RWPE2 (cell line): ENCODE data around the gene SLC37A4.
A peak's percentile ranks its signal among the peaks of the same experiment; 100 is the strongest.
"Not testable (repeated sequence)": the region's sequence is repeated elsewhere in the genome, so short reads cannot be mapped to it uniquely, and the experiment has no call there.

Experiments used
- ATAC-seq: fragments of 200-7000 bp; cut with Tn5 transposase; 3 replicates; pipeline ENCODE4 v1.9.1; 2021; ENCODE audit warnings: low read depth
- DNase-seq: peaks from one replicate; pipeline ENCODE4 v3.0.0-alpha.2; 2020; ENCODE audit warnings: low spot score
- H3K27ac ChIP-seq: fragments of 450-650 bp; 2 replicates; pipeline ENCODE4 v1.5.1; 2017; ENCODE audit warnings: mild to moderate bottlenecking; ENCODE audit not compliant: poor library complexity, severe bottlenecking
- H3K27me3 ChIP-seq: fragments of 250-450 bp; sonication (Bioruptor Pico); 2 replicates; pipeline ENCODE4 v1.5.1; 2021; ENCODE audit warnings: mild to moderate bottlenecking, moderate library complexity; ENCODE audit not compliant: insufficient read depth, poor library complexity, severe bottlenecking
- H3K36me3 ChIP-seq: fragments of 250-450 bp; sonication (Bioruptor Pico); 2 replicates; pipeline ENCODE4 v1.5.1; 2020; ENCODE audit warnings: low read depth, mild to moderate bottlenecking, moderate library complexity
- H3K4me1 ChIP-seq: fragments of 250-450 bp; sonication (Bioruptor Pico); 2 replicates; pipeline ENCODE4 v1.5.1; 2021; ENCODE audit warnings: mild to moderate bottlenecking, moderate library complexity; ENCODE audit not compliant: insufficient read depth, poor library complexity, severe bottlenecking
- H3K4me3 ChIP-seq: fragments of 250-450 bp; sonication (Bioruptor Pico); 2 replicates; pipeline ENCODE4 v1.5.1; 2021; ENCODE audit warnings: mild to moderate bottlenecking, moderate library complexity; ENCODE audit not compliant: severe bottlenecking
- H3K9me3 ChIP-seq: fragments of 250-450 bp; sonication (Bioruptor Pico); 2 replicates; pipeline ENCODE4 v1.5.1; 2021; ENCODE audit warnings: mild to moderate bottlenecking, moderate library complexity; ENCODE audit not compliant: severe bottlenecking
- TF ChIP-seq, protein P1 (sequence below): fragments of 450-650 bp; IDR thresholded peaks from one replicate; pipeline ENCODE4 v1.5.1; 2017; ENCODE audit warnings: mild to moderate bottlenecking, moderate library complexity; ENCODE audit not compliant: poor library complexity, severe bottlenecking

The SLC37A4 gene

DNA sequence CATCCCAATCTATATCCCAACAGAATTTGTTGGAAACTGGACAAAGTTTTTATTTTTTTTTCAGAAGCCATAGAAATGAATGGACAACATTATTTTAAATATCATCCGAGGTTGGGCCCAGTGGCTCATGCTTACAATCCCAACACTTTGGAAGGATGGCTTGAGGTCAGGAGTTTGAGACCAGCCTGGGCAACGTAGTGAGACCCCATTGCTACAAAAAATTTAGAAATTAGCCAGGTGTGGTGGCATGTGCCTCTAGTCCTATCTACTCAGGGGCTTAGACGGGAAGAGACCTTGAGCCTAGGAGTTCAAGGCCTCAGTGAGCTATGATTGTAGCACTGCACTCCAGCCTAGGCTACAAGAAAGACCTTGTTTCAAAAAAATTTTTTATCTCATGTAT is 4.1 kb upstream of the SLC37A4 start:
- no peak for ATAC-seq
- H3K4me1 ChIP-seq, result peaks cover 2% of the 10 kb centered on the region
- H3K27me3 ChIP-seq, result no peaks in the 10 kb centered on the region
- H3K4me3 ChIP-seq, result no peak overlapping the region
- no peaks in the 10 kb centered on the region for H3K9me3 ChIP-seq
- H3K27ac ChIP-seq, result no peak overlapping the region
- DNase-seq, result no peak
- H3K36me3 ChIP-seq, result no peaks in the 10 kb centered on the region
- TF ChIP-seq, protein P1, sequence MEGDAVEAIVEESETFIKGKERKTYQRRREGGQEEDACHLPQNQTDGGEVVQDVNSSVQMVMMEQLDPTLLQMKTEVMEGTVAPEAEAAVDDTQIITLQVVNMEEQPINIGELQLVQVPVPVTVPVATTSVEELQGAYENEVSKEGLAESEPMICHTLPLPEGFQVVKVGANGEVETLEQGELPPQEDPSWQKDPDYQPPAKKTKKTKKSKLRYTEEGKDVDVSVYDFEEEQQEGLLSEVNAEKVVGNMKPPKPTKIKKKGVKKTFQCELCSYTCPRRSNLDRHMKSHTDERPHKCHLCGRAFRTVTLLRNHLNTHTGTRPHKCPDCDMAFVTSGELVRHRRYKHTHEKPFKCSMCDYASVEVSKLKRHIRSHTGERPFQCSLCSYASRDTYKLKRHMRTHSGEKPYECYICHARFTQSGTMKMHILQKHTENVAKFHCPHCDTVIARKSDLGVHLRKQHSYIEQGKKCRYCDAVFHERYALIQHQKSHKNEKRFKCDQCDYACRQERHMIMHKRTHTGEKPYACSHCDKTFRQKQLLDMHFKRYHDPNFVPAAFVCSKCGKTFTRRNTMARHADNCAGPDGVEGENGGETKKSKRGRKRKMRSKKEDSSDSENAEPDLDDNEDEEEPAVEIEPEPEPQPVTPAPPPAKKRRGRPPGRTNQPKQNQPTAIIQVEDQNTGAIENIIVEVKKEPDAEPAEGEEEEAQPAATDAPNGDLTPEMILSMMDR, result no peak

DNA sequence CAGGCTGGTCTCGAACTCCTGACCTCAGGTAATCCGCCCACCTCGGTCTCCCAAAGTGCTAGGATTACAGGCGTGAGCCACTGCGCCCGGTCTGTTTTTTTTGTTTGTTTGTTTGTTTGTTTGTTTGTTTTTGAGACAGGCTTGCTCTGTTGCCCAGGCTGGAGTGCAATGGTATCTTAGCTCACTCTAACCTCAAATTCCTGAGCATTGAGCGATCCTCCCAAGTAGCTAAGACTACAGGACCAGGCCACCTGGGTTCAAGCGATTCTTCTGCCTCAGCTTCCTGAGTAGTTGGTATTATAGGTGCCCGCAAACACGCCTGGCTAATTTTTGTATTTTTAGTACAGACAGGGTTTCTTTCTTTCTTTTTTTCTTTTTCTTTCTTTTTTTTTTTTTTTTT is 2.7 kb upstream of the SLC37A4 start:
- H3K36me3 ChIP-seq, ATAC-seq, H3K27ac ChIP-seq, H3K27me3 ChIP-seq, DNase-seq, H3K4me1 ChIP-seq, H3K4me3 ChIP-seq, H3K9me3 ChIP-seq: not testable (repeated sequence)

DNA sequence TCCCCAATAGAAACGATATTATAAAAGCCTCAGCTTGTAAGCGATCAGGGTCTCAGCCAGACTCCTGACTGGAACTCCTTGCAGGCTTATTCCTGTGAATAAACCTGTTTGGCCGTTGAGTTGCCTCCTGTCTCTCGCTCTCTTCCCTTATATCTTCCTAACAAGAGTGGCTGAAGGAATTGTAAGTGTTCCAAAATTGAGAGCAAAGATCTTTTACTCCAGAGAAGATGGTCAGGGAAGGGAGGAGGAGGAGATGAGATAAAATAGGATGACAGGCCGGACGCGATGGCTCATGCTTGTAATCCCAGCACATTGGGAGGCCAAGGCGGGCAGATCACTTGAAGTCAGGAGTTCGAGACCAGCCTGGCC is 1.2 kb upstream of the SLC37A4 start:
- Histone ChIP-seq H3K9me3 (no peaks in the 10 kb centered on the region), H3K27me3 (no peaks in the 10 kb centered on the region), H3K27ac (no peak overlapping the region), H3K4me3 (no peak overlapping the region), H3K4me1 (peaks cover 8% of the 10 kb centered on the region), H3K36me3 (peaks cover 18% of the 10 kb centered on the region)
- ATAC-seq (no peak), DNase-seq (no peak)
- TF ChIP-seq, protein P1, result no peak

DNA sequence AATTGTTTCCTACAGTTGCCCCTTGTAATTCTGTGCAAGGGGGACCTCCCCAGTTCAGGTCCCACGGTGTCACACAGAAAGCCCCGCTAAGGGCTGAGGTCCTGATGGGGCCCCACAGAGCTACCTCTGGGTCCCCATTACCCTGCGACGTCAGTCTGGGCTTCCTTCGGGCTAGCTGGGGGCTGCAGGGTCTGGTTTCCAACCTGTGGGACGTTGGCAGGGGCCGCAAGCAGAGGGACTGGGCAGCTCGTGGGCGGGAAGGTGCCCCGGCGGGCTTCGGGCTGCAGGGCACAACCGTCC is 698 bp downstream of the SLC37A4 start:
- ATAC-seq (no peak), DNase-seq (no peak)
- Histone ChIP-seq H3K27me3 (no peaks in the 10 kb centered on the region), H3K36me3 (peaks cover 24% of the 10 kb centered on the region), H3K9me3 (no peaks in the 10 kb centered on the region), H3K27ac (peak overlapping the region; percentile 53), H3K4me3 (peak overlapping the region; percentile 82), H3K4me1 (peaks cover 8% of the 10 kb centered on the region)
- TF ChIP-seq, protein P1, result no peak

DNA sequence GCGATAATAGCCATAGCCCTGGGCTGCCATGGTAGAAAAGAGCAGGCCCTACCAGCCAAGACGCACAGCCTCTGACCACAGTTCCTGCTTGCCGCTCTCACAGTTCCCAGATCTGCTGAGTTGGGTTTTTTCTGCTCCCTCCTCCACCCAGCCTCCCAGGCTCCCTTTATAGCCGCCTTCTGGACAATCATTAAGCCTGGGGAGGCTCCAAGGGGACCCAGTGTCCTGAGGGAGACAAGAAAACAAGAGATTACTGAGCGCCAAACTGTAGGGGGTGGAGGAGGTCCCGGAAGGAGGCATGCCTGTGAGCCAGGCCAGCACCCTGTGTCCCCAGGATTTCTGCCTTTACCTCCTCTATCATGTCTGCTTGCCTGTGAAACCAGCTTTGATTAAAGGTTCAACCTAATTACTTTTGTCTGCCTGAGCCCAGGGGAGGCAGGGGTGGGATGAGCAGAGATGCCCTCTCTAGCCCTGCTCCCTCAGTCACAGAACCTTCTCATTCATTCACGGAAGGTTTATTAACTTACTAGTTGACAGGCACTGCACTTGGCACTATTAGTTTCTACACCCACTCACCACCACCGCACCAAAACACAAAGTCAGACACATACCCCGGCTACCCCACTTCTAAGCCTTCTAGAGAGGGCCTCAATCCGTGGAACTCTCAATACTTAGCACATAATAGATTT is 1.2 kb downstream of the SLC37A4 start:
- Histone ChIP-seq H3K27me3 (no peaks in the 10 kb centered on the region), H3K36me3 (peaks cover 27% of the 10 kb centered on the region), H3K4me3 (peak overlapping the region; percentile 82), H3K4me1 (peaks cover 8% of the 10 kb centered on the region), H3K9me3 (no peaks in the 10 kb centered on the region), H3K27ac (peak overlapping the region; percentile 53)
- TF ChIP-seq, protein P1, result no peak
- no peak for DNase-seq
- ATAC-seq, result peak; percentile 1; the same call in 1 of the 3 replicates
